Peyer's patch (tissue), 4 donors: ENCODE measurements around the gene MICAL1.

Experiments
- CTCF ChIP-seq, 6 experiments: fragments of 450-650 bp in 4 of 6; fragments of 200-600 bp in 2 of 6; sonication (generic) in 1 of 6; IDR thresholded peaks; one replicate each; pipeline ENCODE4 v1.5.1; 2017 to 2019; ENCODE audit warnings: antibody characterized with exemption in 6 of 6, mild to moderate bottlenecking in 3 of 6, moderate library complexity in 1 of 6
- POLR2A ChIP-seq, 2 donors: fragments of 450-650 bp; IDR thresholded peaks; one replicate each; pipeline ENCODE4 v1.5.1; 2017; ENCODE audit warnings: antibody characterized with exemption in 2 of 2, mild to moderate bottlenecking in 2 of 2, moderate library complexity in 2 of 2

- TF ChIP-seq CTCF (IDR thresholded peaks at IDR 0.05) (no peak), POLR2A (IDR thresholded peaks at IDR 0.05) (no peak)
These were observed 14.1 kb upstream of the MICAL1 start for GRCh38 chr6:109469591-109470189.
